ENCODE data around the gene NPAS3. TPM values are rescaled to one million over a fixed set of nuclear protein-coding genes. Genes with fewer than 3 reads are reported as not detected.

NPAS3 gene
- total and polyA plus RNA-seq, 2 of the 8 experiments (the other 6 are each of a cell fraction or from before 2014, with no cell fraction given): 0.11 to 0.60 TPM

DNA sequence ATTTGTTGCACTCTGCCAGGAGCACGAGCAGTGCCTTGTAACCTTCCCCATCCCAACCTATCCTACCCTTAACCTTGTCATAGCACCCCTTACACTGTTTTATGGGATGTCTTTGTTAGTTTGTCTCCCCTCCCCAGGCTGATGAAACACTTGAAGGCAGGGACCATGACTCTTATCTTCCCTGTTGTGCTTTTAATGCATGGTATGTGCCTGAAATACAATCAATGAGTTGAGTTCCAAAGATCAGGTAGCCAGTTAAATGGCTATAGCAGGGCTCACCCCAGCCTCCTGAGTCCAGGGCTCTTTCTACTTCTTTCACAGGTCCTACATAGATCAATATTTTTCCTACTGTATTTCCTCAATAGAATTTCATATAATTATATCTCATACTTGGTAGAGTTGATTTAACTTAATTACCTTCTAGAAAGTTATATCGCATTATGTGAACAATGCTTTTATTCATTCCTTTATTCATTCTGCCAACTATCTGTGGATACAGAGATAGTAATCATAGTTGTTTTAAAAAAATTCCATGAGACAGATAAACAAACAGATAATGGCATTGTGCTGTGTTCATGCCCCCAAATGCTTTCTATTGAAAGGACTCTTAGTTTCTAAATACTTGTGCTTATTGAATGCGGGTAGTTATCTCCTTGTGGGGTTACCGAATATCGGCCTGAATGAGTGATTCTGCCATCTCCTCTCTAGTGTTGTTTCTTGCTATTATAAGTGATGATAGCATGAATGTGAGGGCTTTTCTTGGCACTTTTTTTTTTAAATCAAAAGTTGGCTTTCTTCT, 347.4 kb downstream of the NPAS3 start:
- FAIRE-seq: no peak
- Histone ChIP-seq H3K56ac (replicated peaks; ENCODE audit: insufficient read length, low read depth, low read length) (no peak overlapping the region), H2BK20ac (ENCODE audit: low read length) (no peak overlapping the region), H3K79me1 (ENCODE audit: low read depth, low read length) (no peaks in the 10 kb centered on the region), H3K79me2 (ENCODE audit: control insufficient read depth in 1 of 2, insufficient read depth in 2 of 2, low read length in 2 of 2) (no peaks in the 10 kb centered on the region), H2BK5ac (ENCODE audit: low read depth, low read length) (no peak overlapping the region), H3K4ac (replicated peaks; ENCODE audit: insufficient read length, low read depth, low read length) (no peak overlapping the region), H3K23me2 (ENCODE audit: low read depth, low read length) (no peaks in the 10 kb centered on the region; the same call in 1 of the 2 replicates), H3K27ac (ENCODE audit: low read depth, low read length) (no peak overlapping the region), H3K9ac (replicated peaks in 1 of 4; ENCODE audit: extremely low read depth in 1 of 4, low read depth in 3 of 4, low read length in 3 of 4) (no peak overlapping the region), H3K23ac (ENCODE audit: insufficient read length) (no peak overlapping the region), H2BK12ac (ENCODE audit: low read depth, low read length) (no peak overlapping the region), H4K91ac (replicated peaks; ENCODE audit: insufficient read length, low read length) (no peak overlapping the region), H2BK120ac (replicated peaks; ENCODE audit: low read depth, low read length) (no peak overlapping the region), H3K9me3 (ENCODE audit: insufficient read depth in 2 of 2, low read depth in 1 of 2, low read length in 1 of 2) (no peaks in the 10 kb centered on the region), H4K20me1 (replicated peaks in 1 of 2; ENCODE audit: control insufficient read depth in 1 of 2, insufficient read depth in 2 of 2, low read length in 2 of 2) (no peaks in the 10 kb centered on the region), H4K8ac (ENCODE audit: extremely low read depth, insufficient read depth, low read length) (no peak overlapping the region), H2AK5ac (ENCODE audit: low read depth, low read length) (no peak overlapping the region), H3K14ac (ENCODE audit: insufficient read length) (no peak overlapping the region), H3K4me1 (replicated peaks in 1 of 4; ENCODE audit: control insufficient read depth in 3 of 4, insufficient read depth in 4 of 4, low read length in 3 of 4) (peaks cover 0 to 8% (median 2%) of the 10 kb centered on the region in 4 experiments; a peak in 2 of 7 replicates), H4K5ac (ENCODE audit: insufficient read length, low read depth, low read length) (no peak overlapping the region), H3K36me3 (ENCODE audit: control insufficient read depth in 2 of 4, insufficient read depth in 4 of 4, low read length in 3 of 4) (no peaks in the 10 kb centered on the region), H3K4me3 (ENCODE audit: extremely low read depth in 1 of 4, insufficient read depth in 2 of 4, low read depth in 3 of 4, low read length in 4 of 4) (no peak overlapping the region), H2BK15ac (ENCODE audit: low read length) (peak overlapping the region; percentile 65; the same call in 1 of the 2 replicates), H2AFZ (ENCODE audit: low read length) (peak overlapping the region; percentile 99), H3K27me3 (replicated peaks in 1 of 4; ENCODE audit: control insufficient read depth in 3 of 4, extremely low read depth in 1 of 4, insufficient read depth in 3 of 4, low read length in 3 of 4) (no peaks in the 10 kb centered on the region), H3K18ac (ENCODE audit: extremely low read depth, low read length) (no peak overlapping the region), H3K4me2 (ENCODE audit: insufficient read depth in 1 of 2, low read depth in 2 of 2, low read length in 2 of 2) (no peak overlapping the region)
- 90% methylated on average over 5 of the region's 5 CpGs; no CpG with 5 or more reads in 1 of the 2 experiments for WGBS, 2 experiments (ENCODE audit: extremely low coverage in 1 of 2, insufficient coverage in 1 of 2, insufficient read length in 1 of 2, insufficient replicate concordance in 2 of 2, low coverage in 1 of 2, low lambda C conversion rate in 2 of 2, missing lambda C conversion rate in 1 of 2)
- CTCF ChIA-PET (ENCODE audit: partially characterized antibody): interaction anchor here (0.5 kb wide), 1 partner anchor 390 kb away, joined by 3 read pairs; no protein-coding TSS in a partner anchor
- DNase-seq (ENCODE audit: low read depth in 1 of 2, low spot score in 2 of 2): no peak
- POLR2A ChIA-PET (ENCODE audit: partially characterized antibody): no interaction called here

Data from H1 (cell line).